Activated T-helper 17 cell treated with anti-CD3 and anti-CD28 coated beads, Interleukin-2, amount 50 U/mL, for 72 hours (primary cell): ENCODE data around the gene NRN1L. TPM values are rescaled to one million over a fixed set of nuclear protein-coding genes. Genes with fewer than 3 reads are reported as not detected.
"Not testable (repeated sequence)": the region's sequence is repeated elsewhere in the genome, so short reads cannot be mapped to it uniquely, and the experiment has no call there.

Experiments used
- ATAC-seq: fragments of 150-1000 bp; cut with Tn5 transposase; replicated peaks from 2 replicates; pipeline ENCODE4 v1.10.0; 2021; ENCODE audit warnings: mild to moderate bottlenecking, moderate library complexity
- H3K27ac Mint-ChIP-seq: one replicate; pipeline ENCODE4 v1.8.0; 2022; ENCODE audit warnings: mixed read lengths
- H3K27me3 Mint-ChIP-seq: one replicate; pipeline ENCODE4 v1.8.0; 2022; ENCODE audit warnings: mixed read lengths
- H3K36me3 Mint-ChIP-seq: one replicate; pipeline ENCODE4 v1.8.0; 2022; ENCODE audit warnings: low read depth, mild to moderate bottlenecking, mixed read lengths
- H3K4me1 Mint-ChIP-seq: one replicate; pipeline ENCODE4 v1.8.0; 2022; ENCODE audit warnings: mixed read lengths
- H3K4me3 Mint-ChIP-seq: one replicate; pipeline ENCODE4 v1.8.0; 2022; ENCODE audit warnings: mild to moderate bottlenecking, mixed read lengths
- H3K9me3 Mint-ChIP-seq: one replicate; pipeline ENCODE4 v1.8.0; 2022; ENCODE audit warnings: mixed read lengths
- total RNA-seq, 2 donors: library from RNA; stranded (reverse); gene quantifications; one replicate each; pipeline ENCODE4 v1.2.3, GENCODE V29; 2022

Gene NRN1L
- total RNA-seq, 2 donors from 2014 or later, result 1.2 TPM; not detected in 1

- no peak for ATAC-seq
Measured at GRCh38 chr16:67853670-67854069, 31.0 kb upstream of the NRN1L start.

GRCh38 chr16:67855789-67856188 is 28.9 kb upstream of the NRN1L start:
- peaks cover 18% of the 10 kb centered on the region for H3K4me1 Mint-ChIP-seq

More at GRCh38 chr16:67853670-67854069, 31.0 kb upstream of the NRN1L start:
- Mint-ChIP-seq H3K9me3 (no peaks in the 10 kb centered on the region), H3K27ac (peak overlapping the region; percentile 79), H3K4me3 (no peak overlapping the region), H3K27me3 (no peaks in the 10 kb centered on the region), H3K36me3 (peaks cover 29% of the 10 kb centered on the region), H3K4me1 (peaks cover 18% of the 10 kb centered on the region)

GRCh38 chr16:67856927-67857546 is 27.6 kb upstream of the NRN1L start:
- Mint-ChIP-seq H3K36me3 (peaks cover 41% of the 10 kb centered on the region), H3K27ac (peak overlapping the region; percentile 93), H3K4me1 (peaks cover 18% of the 10 kb centered on the region), H3K4me3 (peak overlapping the region; percentile 35), H3K9me3 (no peaks in the 10 kb centered on the region), H3K27me3 (no peaks in the 10 kb centered on the region)
- ATAC-seq, result no peak

More at GRCh38 chr16:67855789-67856188, 28.9 kb upstream of the NRN1L start:
- Mint-ChIP-seq H3K4me3 (no peak overlapping the region), H3K9me3 (no peaks in the 10 kb centered on the region), H3K27me3 (no peaks in the 10 kb centered on the region), H3K36me3 (peaks cover 33% of the 10 kb centered on the region), H3K27ac (peak overlapping the region; percentile 79)
- ATAC-seq, result no peak

- Mint-ChIP-seq H3K4me3 (peak overlapping the region; percentile 35), H3K36me3 (peaks cover 41% of the 10 kb centered on the region), H3K9me3 (no peaks in the 10 kb centered on the region), H3K4me1 (peaks cover 18% of the 10 kb centered on the region), H3K27me3 (no peaks in the 10 kb centered on the region), H3K27ac (peak overlapping the region; percentile 93)
- peak; percentile 98 for ATAC-seq
Measured at GRCh38 chr16:67857547-67858233, 27.0 kb upstream of the NRN1L start.

GRCh38 chr16:67858500-67858899 is 26.2 kb upstream of the NRN1L start:
- no peak for ATAC-seq
- Mint-ChIP-seq H3K9me3 (no peaks in the 10 kb centered on the region), H3K4me3 (no peak overlapping the region), H3K36me3 (peaks cover 41% of the 10 kb centered on the region), H3K27ac (peak overlapping the region; percentile 93), H3K27me3 (no peaks in the 10 kb centered on the region), H3K4me1 (peaks cover 18% of the 10 kb centered on the region)

GRCh38 chr16:67860589-67861398 is 23.9 kb upstream of the NRN1L start:
- no peaks in the 10 kb centered on the region for H3K27me3 Mint-ChIP-seq
- H3K4me3 Mint-ChIP-seq, result no peak overlapping the region
- H3K9me3 Mint-ChIP-seq, result no peaks in the 10 kb centered on the region
- peak overlapping the region; percentile 46 for H3K27ac Mint-ChIP-seq
- peaks cover 13% of the 10 kb centered on the region for H3K4me1 Mint-ChIP-seq
- no peak for ATAC-seq
- peaks cover 48% of the 10 kb centered on the region for H3K36me3 Mint-ChIP-seq

GRCh38 chr16:67861877-67862276 is 22.8 kb upstream of the NRN1L start:
- H3K36me3 Mint-ChIP-seq, result peaks cover 59% of the 10 kb centered on the region
- H3K27ac Mint-ChIP-seq, result peak overlapping the region; percentile 46
- H3K4me3 Mint-ChIP-seq, result no peak overlapping the region
- H3K4me1 Mint-ChIP-seq, result peaks cover 11% of the 10 kb centered on the region
- H3K9me3 Mint-ChIP-seq, result no peaks in the 10 kb centered on the region
- H3K27me3 Mint-ChIP-seq, result no peaks in the 10 kb centered on the region
- no peak for ATAC-seq

GRCh38 chr16:67862623-67863583 is 21.8 kb upstream of the NRN1L start:
- Mint-ChIP-seq H3K4me3 (no peak overlapping the region), H3K4me1 (peaks cover 2% of the 10 kb centered on the region), H3K36me3 (peaks cover 67% of the 10 kb centered on the region), H3K27ac (peak overlapping the region; percentile 46), H3K27me3 (no peaks in the 10 kb centered on the region), H3K9me3 (no peaks in the 10 kb centered on the region)
- ATAC-seq, result no peak

GRCh38 chr16:67864044-67864443 is 20.6 kb upstream of the NRN1L start:
- H3K4me3 Mint-ChIP-seq, H3K27me3 Mint-ChIP-seq, ATAC-seq, H3K27ac Mint-ChIP-seq, H3K4me1 Mint-ChIP-seq, H3K9me3 Mint-ChIP-seq: not testable (repeated sequence)
- peaks cover 64% of the 10 kb centered on the region for H3K36me3 Mint-ChIP-seq

- peaks cover 68% of the 10 kb centered on the region for H3K36me3 Mint-ChIP-seq
- H3K4me1 Mint-ChIP-seq, result no peaks in the 10 kb centered on the region
- H3K9me3 Mint-ChIP-seq, result no peaks in the 10 kb centered on the region
- H3K27me3 Mint-ChIP-seq, result no peaks in the 10 kb centered on the region
- no peak for ATAC-seq
- H3K27ac Mint-ChIP-seq, result no peak overlapping the region
- H3K4me3 Mint-ChIP-seq, result no peak overlapping the region
Measured at GRCh38 chr16:67864594-67864993, 20.1 kb upstream of the NRN1L start.

- no peaks in the 10 kb centered on the region for H3K9me3 Mint-ChIP-seq
- H3K4me1 Mint-ChIP-seq, result no peaks in the 10 kb centered on the region
- ATAC-seq, result peak; percentile 60
- no peak overlapping the region for H3K4me3 Mint-ChIP-seq
- H3K27ac Mint-ChIP-seq, result no peak overlapping the region
- H3K27me3 Mint-ChIP-seq, result no peaks in the 10 kb centered on the region
- H3K36me3 Mint-ChIP-seq, result peaks cover 71% of the 10 kb centered on the region
Measured at GRCh38 chr16:67865318-67865717, 19.4 kb upstream of the NRN1L start.

GRCh38 chr16:67868290-67868689 is 16.4 kb upstream of the NRN1L start:
- no peak overlapping the region for H3K27ac Mint-ChIP-seq
- peaks cover 70% of the 10 kb centered on the region for H3K36me3 Mint-ChIP-seq
- no peaks in the 10 kb centered on the region for H3K27me3 Mint-ChIP-seq
- H3K4me1 Mint-ChIP-seq, result no peaks in the 10 kb centered on the region
- ATAC-seq, result no peak
- no peak overlapping the region for H3K4me3 Mint-ChIP-seq
- H3K9me3 Mint-ChIP-seq, result no peaks in the 10 kb centered on the region

GRCh38 chr16:67869653-67870052 is 15.0 kb upstream of the NRN1L start:
- Mint-ChIP-seq H3K9me3 (no peaks in the 10 kb centered on the region), H3K36me3 (peaks cover 74% of the 10 kb centered on the region), H3K4me3 (no peak overlapping the region), H3K4me1 (peaks cover 6% of the 10 kb centered on the region), H3K27me3 (no peaks in the 10 kb centered on the region), H3K27ac (no peak overlapping the region)
- no peak for ATAC-seq

GRCh38 chr16:67871256-67871655 is 13.4 kb upstream of the NRN1L start:
- peak overlapping the region; percentile 97 for H3K27ac Mint-ChIP-seq
- no peak overlapping the region for H3K4me3 Mint-ChIP-seq
- H3K4me1 Mint-ChIP-seq, result peaks cover 16% of the 10 kb centered on the region
- ATAC-seq, result no peak
- no peaks in the 10 kb centered on the region for H3K27me3 Mint-ChIP-seq
- peaks cover 73% of the 10 kb centered on the region for H3K36me3 Mint-ChIP-seq
- no peaks in the 10 kb centered on the region for H3K9me3 Mint-ChIP-seq
